Mammary microvascular endothelial cell (primary cell): ENCODE data around the gene PHKG2. TPM values are rescaled to one million over a fixed set of nuclear protein-coding genes. Genes with fewer than 3 reads are reported as not detected.

ENCODE experiments used
- total RNA-seq: library from RNA; depleted of rRNA; stranded (reverse); fragments of >200 nt; gene quantifications from 2 replicates; pipeline ENCODE4 v1.2.3, GENCODE V29; 2015

The PHKG2 gene
- 20.7 and 28.4 TPM in 2 replicates for total RNA-seq

GRCh38 chr16:30747799-30748633 lies at the start of gene PHKG2:
Gene PHKG2 (plus strand): TSS chr16:30748425. CDS start chr16:30748821, 396 bp downstream.

DNA sequence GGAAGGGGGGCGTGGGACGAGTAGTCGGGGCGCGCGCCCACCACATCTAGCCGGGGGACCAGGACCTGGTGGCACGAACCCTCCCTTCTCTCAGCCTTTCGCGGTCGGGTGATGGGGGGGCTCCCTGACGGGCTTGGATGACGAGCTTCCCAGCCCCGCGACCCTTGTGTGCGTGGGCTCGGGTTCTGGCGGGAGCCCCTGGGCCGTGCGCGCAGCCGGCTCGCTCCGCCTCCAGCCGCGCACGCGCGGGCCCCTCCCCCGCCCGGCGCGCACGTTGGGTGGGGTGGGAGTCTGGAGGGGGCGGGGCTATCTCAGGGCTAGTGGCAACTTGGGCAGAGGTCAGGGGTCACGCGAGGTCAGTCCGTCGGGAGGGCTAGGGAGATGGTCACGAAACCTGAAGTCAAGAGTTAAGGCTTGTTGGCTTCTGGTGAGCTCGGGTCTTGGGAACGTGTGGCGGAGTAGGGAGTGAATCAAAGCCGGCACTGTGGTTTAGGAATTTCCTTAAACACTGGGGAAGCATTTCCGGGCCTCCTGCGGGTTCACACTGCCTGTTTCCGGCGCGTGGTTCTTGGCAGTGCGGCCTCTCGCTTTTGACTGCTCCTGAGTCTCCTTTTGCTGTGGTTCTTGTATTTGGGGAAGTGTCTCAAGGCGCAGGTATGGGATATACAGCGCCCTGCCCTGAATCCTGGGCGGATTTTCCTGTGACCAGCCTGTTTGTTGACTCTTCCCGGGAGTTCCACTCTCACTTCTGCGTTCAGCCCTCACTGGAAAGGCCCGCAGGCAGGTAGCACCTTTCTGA lies 49.2 kb upstream of the PHKG2 start, which contains the start of gene SRCAP:
Gene SRCAP, plus strand, starts transcription at position 356 of the 799 bp plus-strand sequence. CDS start 1,654 bp downstream, outside the sequence.

GRCh38 chr16:30761928-30762902 lies 14.0 kb downstream of the PHKG2 start, which contains the start of the genes CFAP119 and RNF40:
Gene CFAP119 (minus strand): TSS chr16:30762062. CDS start chr16:30761748, 314 bp downstream.
Gene RNF40 (plus strand): TSS chr16:30762322. CDS start chr16:30762546, 224 bp downstream.

GRCh38 chr16:30786936-30787612 lies 38.8 kb downstream of the PHKG2 start, which contains the start of gene ZNF629:
Gene ZNF629 (minus strand): TSS chr16:30787205. CDS start chr16:30784482, 2,723 bp downstream.

Other genes with a start within 250 kb of the PHKG2 start
- gene ZNF768, start 221.9 kb upstream of the PHKG2 start, total RNA-seq = 23.7 and 25.4 TPM in 2 replicates
- gene ZNF747, start 213.6 kb upstream of the PHKG2 start, total RNA-seq = 5.1 and 5.8 TPM in 2 replicates
- 6.9 TPM in 2 replicates for gene ZNF764, start 190.1 kb upstream of the PHKG2 start, total RNA-seq
- gene ZNF688, start 176.7 kb upstream of the PHKG2 start, total RNA-seq = 10.2 and 12.1 TPM in 2 replicates
- gene ZNF785, start 162.7 kb upstream of the PHKG2 start, total RNA-seq = 4.8 and 5.2 TPM in 2 replicates
- gene ZNF689, start 138.0 kb upstream of the PHKG2 start, total RNA-seq = 5.4 and 6.0 TPM in 2 replicates
- gene PRR14, start 97.5 kb upstream of the PHKG2 start, total RNA-seq = 13.5 and 16.5 TPM in 2 replicates
- gene FBRS, start 90.0 kb upstream of the PHKG2 start, total RNA-seq = 20.6 and 24.6 TPM in 2 replicates
- 16.7 and 23.7 TPM in 2 replicates for gene SRCAP, start 49.3 kb upstream of the PHKG2 start, total RNA-seq
- 1.3 and 1.4 TPM in 2 replicates for gene CFAP119, start 13.6 kb downstream of the PHKG2 start, total RNA-seq
- gene RNF40, start 13.9 kb downstream of the PHKG2 start, total RNA-seq = 68.8 and 74.6 TPM in 2 replicates
- 6.7 TPM in 2 replicates for gene ZNF629, start 38.8 kb downstream of the PHKG2 start, total RNA-seq
- gene BCL7C, start 145.7 kb downstream of the PHKG2 start, total RNA-seq = 37.0 and 39.4 TPM in 2 replicates
- gene CTF1, start 148.2 kb downstream of the PHKG2 start, total RNA-seq = 0.33 TPM in 1 of 2 replicates, not detected in the other
- gene FBXL19, start 175.1 kb downstream of the PHKG2 start, total RNA-seq = 15.2 and 15.4 TPM in 2 replicates
- gene ORAI3, start 200.6 kb downstream of the PHKG2 start, total RNA-seq = 17.9 and 27.5 TPM in 2 replicates
- 4.1 and 4.2 TPM in 2 replicates for gene SETD1A, start 209.3 kb downstream of the PHKG2 start, total RNA-seq
- gene HSD3B7, start 236.8 kb downstream of the PHKG2 start, total RNA-seq = 16.7 and 17.7 TPM in 2 replicates